WERI-Rb-1 (cell line): Measurements from ENCODE around the gene KDM3B.
A peak's percentile ranks its signal among the peaks of the same experiment; 100 is the strongest.
"Not testable (repeated sequence)": the region's sequence is repeated elsewhere in the genome, so short reads cannot be mapped to it uniquely, and the experiment has no call there.

ENCODE experiments used
- DNase-seq: peaks from one replicate; pipeline ENCODE4 v3.0.0-alpha.2; 2020
- H3K27ac ChIP-seq: fragments of 250-450 bp; sonication (Bioruptor Pico); 2 replicates; pipeline ENCODE4 v1.5.1; 2020; ENCODE audit warnings: mild to moderate bottlenecking, moderate library complexity
- H3K27me3 ChIP-seq: fragments of 250-450 bp; sonication (Bioruptor Pico); 2 replicates; pipeline ENCODE4 v1.5.1; 2021; ENCODE audit warnings: mild to moderate bottlenecking, low read depth, moderate library complexity; ENCODE audit not compliant: insufficient read depth, severe bottlenecking
- H3K36me3 ChIP-seq: fragments of 250-450 bp; sonication (Bioruptor Pico); 2 replicates; pipeline ENCODE4 v1.5.1; 2020; ENCODE audit warnings: mild to moderate bottlenecking, moderate library complexity
- H3K4me3 ChIP-seq: 2 replicates; pipeline ENCODE4 v1.5.1; 2011; ENCODE audit warnings: low read depth, mild to moderate bottlenecking, control low read depth, low read length
- H3K9me3 ChIP-seq: fragments of 250-450 bp; sonication (Bioruptor Pico); 2 replicates; pipeline ENCODE4 v1.5.1; 2021; ENCODE audit warnings: mild to moderate bottlenecking, moderate library complexity; ENCODE audit not compliant: severe bottlenecking
- CTCF ChIP-seq: IDR thresholded peaks from 2 replicates; pipeline ENCODE4 v1.5.1; 2011; ENCODE audit warnings: low read depth, mild to moderate bottlenecking, control low read depth, inconsistent platforms, low read length

KDM3B gene

DNA sequence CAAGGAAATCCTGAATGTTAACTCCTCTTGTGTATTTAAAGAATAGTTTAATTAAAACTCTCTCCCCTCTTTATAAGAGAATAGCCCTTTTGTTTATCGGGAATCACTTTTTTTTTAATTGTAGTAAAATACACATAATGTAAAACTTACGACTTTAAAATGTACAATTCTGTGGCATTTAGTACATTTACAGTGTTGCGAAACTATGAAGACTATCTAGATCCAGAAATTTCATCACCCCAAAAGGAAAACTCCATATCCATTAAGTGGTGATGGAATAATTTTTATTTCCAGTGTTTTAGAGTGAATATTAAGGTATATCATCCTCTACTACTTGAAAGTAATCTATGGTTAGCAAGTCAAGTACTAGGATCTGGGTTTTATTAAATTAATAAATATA is 36.8 kb downstream of the KDM3B start:
- Histone ChIP-seq H3K9me3 (no peaks in the 10 kb centered on the region), H3K36me3 (peaks cover 68% of the 10 kb centered on the region), H3K27me3 (no peaks in the 10 kb centered on the region), H3K4me3 (no peak overlapping the region), H3K27ac (no peak overlapping the region)
- TF ChIP-seq CTCF, result no peak
- DNase-seq, result no peak

GRCh38 chr5:138389911-138390310 is 37.4 kb downstream of the KDM3B start:
- peaks cover 72% of the 10 kb centered on the region for H3K36me3 ChIP-seq
- H3K4me3 ChIP-seq, DNase-seq, H3K9me3 ChIP-seq, H3K27ac ChIP-seq, H3K27me3 ChIP-seq: not testable (repeated sequence)

GRCh38 chr5:138391859-138392386 is 39.4 kb downstream of the KDM3B start:
- Histone ChIP-seq H3K9me3 (no peaks in the 10 kb centered on the region), H3K27ac (no peak overlapping the region), H3K36me3 (peaks cover 70% of the 10 kb centered on the region), H3K27me3 (no peaks in the 10 kb centered on the region), H3K4me3 (no peak overlapping the region)
- DNase-seq, result no peak
- no peak for TF ChIP-seq CTCF

DNA sequence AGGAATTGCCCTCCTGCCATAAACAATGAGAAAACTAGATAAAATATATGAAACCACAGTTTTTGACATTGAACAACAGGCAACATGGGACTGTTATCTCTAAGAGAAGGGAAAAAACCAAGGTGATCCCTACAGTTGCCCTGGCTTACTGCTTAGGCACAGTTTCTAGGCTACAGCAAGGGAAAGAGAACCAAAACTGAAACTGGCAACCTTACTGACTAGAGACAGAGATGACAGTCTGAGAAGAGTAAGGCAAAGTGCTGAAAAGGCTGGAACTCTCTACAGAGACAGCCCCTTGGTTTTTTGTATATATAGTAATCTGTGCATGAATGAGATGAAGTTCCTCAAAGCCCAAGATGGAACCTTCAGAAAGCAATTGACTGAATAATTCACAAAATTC is 50.2 kb downstream of the KDM3B start:
- Histone ChIP-seq H3K4me3 (no peak overlapping the region), H3K36me3 (peaks cover 57% of the 10 kb centered on the region), H3K9me3 (no peaks in the 10 kb centered on the region), H3K27me3 (no peaks in the 10 kb centered on the region), H3K27ac (no peak overlapping the region)
- no peak for TF ChIP-seq CTCF
- no peak for DNase-seq

DNA sequence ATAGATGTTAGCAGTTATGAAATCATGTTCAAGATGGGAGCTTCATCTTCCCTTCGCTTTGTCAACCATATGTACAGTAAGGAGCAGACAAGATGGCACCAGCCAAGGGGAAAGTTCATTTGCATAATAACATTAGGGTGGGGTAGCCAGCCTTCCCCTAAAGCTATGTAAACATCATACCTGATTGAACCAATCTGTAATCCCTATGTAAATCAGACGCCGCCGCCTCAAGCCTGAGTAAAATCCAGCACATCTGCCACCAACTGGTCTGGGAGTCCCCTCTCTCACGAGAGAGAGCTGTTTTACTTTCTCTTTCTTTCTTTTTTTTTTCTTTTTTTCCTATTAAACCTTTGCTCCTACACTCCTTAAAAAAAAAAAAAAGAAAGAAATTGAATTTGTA is 55.5 kb downstream of the KDM3B start:
- peak; percentile 80 for DNase-seq
- peaks cover 38% of the 10 kb centered on the region for H3K36me3 ChIP-seq

DNA sequence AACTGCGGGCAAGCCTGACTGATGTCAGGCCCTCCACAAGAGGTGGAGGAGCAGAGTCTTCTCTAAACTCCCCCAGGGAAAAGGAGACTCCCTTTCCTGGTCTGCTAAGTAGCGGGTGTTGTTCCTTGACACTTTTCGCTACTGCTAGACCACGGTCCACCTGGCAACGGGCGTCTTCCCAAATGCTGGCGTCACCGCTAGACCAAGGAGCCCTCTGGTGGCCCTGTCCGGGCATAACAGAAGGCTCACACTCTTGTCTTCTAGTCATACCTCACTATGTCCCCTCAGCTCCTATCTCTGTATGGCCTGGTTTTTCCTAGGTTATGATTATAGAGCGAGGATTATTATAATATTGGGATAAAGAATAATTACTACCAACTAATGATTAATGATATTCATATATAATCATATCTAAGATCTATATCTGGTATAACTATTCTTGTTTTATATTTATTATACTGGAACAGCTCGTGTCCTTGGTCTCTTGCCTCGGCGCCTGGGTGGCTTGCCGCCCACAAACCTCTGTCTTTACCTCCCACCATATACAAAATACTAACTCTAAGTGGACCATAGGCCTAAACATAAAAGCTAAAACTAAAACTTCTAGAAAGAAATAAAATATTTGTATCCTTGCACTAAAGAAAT is 58.6 kb downstream of the KDM3B start:
- peak; percentile 48 for TF ChIP-seq CTCF
- not testable (repeated sequence) for H3K4me3 ChIP-seq, H3K9me3 ChIP-seq, H3K27me3 ChIP-seq, H3K27ac ChIP-seq
- peaks cover 51% of the 10 kb centered on the region for H3K36me3 ChIP-seq
- DNase-seq, result peak; percentile 56

More for the DNA sequence above, 55.5 kb downstream of the KDM3B start:
- no peaks in the 10 kb centered on the region for H3K27me3 ChIP-seq
- no peak overlapping the region for H3K4me3 ChIP-seq
- TF ChIP-seq CTCF, result no peak
- H3K27ac ChIP-seq, result peak overlapping the region; percentile 57
- H3K9me3 ChIP-seq, result no peaks in the 10 kb centered on the region
